ENCODE measurements around the gene MDFIC.

DNA sequence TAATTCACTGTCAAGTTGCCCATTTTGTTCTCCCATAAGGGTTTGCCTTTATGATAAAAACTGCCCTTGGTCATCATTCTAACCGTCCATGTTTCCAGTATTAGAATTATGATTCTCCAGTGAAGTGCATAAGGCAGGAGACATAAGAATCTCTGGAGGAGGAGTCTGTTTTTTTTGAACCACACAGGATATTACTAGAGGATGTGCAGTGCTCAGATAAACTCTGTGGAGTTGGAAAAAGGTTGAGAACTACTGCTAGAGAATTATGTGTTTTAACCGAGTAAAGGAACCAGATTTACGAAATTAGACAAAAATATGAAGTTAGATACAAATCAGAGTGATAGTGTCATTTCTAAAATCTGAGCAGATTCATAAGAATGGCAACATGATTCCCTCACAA is 40.5 kb downstream of the MDFIC start:
- TF ChIP-seq, protein P1, sequence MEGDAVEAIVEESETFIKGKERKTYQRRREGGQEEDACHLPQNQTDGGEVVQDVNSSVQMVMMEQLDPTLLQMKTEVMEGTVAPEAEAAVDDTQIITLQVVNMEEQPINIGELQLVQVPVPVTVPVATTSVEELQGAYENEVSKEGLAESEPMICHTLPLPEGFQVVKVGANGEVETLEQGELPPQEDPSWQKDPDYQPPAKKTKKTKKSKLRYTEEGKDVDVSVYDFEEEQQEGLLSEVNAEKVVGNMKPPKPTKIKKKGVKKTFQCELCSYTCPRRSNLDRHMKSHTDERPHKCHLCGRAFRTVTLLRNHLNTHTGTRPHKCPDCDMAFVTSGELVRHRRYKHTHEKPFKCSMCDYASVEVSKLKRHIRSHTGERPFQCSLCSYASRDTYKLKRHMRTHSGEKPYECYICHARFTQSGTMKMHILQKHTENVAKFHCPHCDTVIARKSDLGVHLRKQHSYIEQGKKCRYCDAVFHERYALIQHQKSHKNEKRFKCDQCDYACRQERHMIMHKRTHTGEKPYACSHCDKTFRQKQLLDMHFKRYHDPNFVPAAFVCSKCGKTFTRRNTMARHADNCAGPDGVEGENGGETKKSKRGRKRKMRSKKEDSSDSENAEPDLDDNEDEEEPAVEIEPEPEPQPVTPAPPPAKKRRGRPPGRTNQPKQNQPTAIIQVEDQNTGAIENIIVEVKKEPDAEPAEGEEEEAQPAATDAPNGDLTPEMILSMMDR (IDR thresholded peaks at IDR 0.05), result no peak
- TF ChIP-seq TCF7L2 (IDR thresholded peaks at IDR 0.05; ENCODE audit: low read depth, low read length) (no peak), POLR2AphosphoS5 (IDR thresholded peaks at IDR 0.05; ENCODE audit: low read depth, low read length) (no peak), SIN3A (IDR thresholded peaks at IDR 0.05; ENCODE audit: borderline replicate concordance, insufficient read depth, low read depth, low read length) (no peak)
- TF ChIP-seq, protein P2, sequence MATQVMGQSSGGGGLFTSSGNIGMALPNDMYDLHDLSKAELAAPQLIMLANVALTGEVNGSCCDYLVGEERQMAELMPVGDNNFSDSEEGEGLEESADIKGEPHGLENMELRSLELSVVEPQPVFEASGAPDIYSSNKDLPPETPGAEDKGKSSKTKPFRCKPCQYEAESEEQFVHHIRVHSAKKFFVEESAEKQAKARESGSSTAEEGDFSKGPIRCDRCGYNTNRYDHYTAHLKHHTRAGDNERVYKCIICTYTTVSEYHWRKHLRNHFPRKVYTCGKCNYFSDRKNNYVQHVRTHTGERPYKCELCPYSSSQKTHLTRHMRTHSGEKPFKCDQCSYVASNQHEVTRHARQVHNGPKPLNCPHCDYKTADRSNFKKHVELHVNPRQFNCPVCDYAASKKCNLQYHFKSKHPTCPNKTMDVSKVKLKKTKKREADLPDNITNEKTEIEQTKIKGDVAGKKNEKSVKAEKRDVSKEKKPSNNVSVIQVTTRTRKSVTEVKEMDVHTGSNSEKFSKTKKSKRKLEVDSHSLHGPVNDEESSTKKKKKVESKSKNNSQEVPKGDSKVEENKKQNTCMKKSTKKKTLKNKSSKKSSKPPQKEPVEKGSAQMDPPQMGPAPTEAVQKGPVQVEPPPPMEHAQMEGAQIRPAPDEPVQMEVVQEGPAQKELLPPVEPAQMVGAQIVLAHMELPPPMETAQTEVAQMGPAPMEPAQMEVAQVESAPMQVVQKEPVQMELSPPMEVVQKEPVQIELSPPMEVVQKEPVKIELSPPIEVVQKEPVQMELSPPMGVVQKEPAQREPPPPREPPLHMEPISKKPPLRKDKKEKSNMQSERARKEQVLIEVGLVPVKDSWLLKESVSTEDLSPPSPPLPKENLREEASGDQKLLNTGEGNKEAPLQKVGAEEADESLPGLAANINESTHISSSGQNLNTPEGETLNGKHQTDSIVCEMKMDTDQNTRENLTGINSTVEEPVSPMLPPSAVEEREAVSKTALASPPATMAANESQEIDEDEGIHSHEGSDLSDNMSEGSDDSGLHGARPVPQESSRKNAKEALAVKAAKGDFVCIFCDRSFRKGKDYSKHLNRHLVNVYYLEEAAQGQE (IDR thresholded peaks at IDR 0.05; ENCODE audit: insufficient read depth in 1 of 2, low read depth in 2 of 2, low read length in 1 of 2), result no peak
